CD4-positive, alpha-beta T cell (primary cell): Measurements from ENCODE around the gene DLGAP4. TPM values are rescaled to one million over a fixed set of nuclear protein-coding genes. Genes with fewer than 3 reads are reported as not detected.

Source experiments
- ATAC-seq: fragments of 200-7000 bp; cut with Tn5 transposase; one replicate; pipeline ENCODE4 v1.10.0; 2022; ENCODE audit warnings: mild to moderate bottlenecking; ENCODE audit not compliant: poor library complexity
- CTCF ChIA-PET: fragments of 350-600 bp; sonication (Branson Sonifier 250); formaldehyde crosslinking; loops from one replicate; lab custom pipeline; 2021; ENCODE audit warnings: antibody characterized with exemption, inconsistent platforms; lab: Charles Lee
- POLR2A ChIA-PET: fragments of 350-600 bp; sonication (Branson Sonifier 250); formaldehyde crosslinking; loops from one replicate; lab custom pipeline; 2021; ENCODE audit warnings: antibody characterized with exemption, inconsistent platforms; lab: Charles Lee
- DNase-seq, 14 experiments: peaks; one replicate each; pipeline ENCODE4 v3.0.0-alpha.2; 2013 to 2020; ENCODE audit warnings: mixed read lengths in 2 of 14
- H3K27ac ChIP-seq, 2 donors: one replicate each; pipeline versions ENCODE4 v1.5.1 to v1.7.0; 2013; ENCODE audit warnings: low read length in 2 of 2, low read depth in 1 of 2, mild to moderate bottlenecking in 1 of 2
- H3K27me3 ChIP-seq, 2 experiments: 1 replicate in 1 of 2; 2 replicates in 1 of 2; pipeline versions ENCODE4 v1.6.1 to v1.7.0; 2013; ENCODE audit warnings: low read length in 2 of 2, control low read depth in 1 of 2, mild to moderate bottlenecking in 1 of 2, moderate library complexity in 1 of 2; ENCODE audit not compliant: insufficient read depth in 2 of 2, control insufficient read depth in 1 of 2
- H3K36me3 ChIP-seq: one replicate; pipeline ENCODE4 v1.6.1; 2013; ENCODE audit warnings: low read length, control low read depth; ENCODE audit not compliant: insufficient read depth
- H3K4me1 ChIP-seq: one replicate; pipeline ENCODE4 v1.6.1; 2013; ENCODE audit warnings: low read length, control low read depth; ENCODE audit not compliant: insufficient read depth
- H3K4me3 ChIP-seq: one replicate; pipeline ENCODE4 v1.5.1; 2013; ENCODE audit warnings: mild to moderate bottlenecking, low read length, moderate library complexity
- H3K9me3 ChIP-seq, 2 experiments: 1 replicate in 1 of 2; 2 replicates in 1 of 2; pipeline versions ENCODE4 v1.6.1 to v1.7.0; 2013; ENCODE audit warnings: low read length in 2 of 2, mild to moderate bottlenecking in 2 of 2, control low read depth in 1 of 2, moderate library complexity in 1 of 2; ENCODE audit not compliant: control insufficient read depth in 1 of 2, insufficient read depth in 1 of 2
- H3K27ac Mint-ChIP-seq: one replicate; pipeline ENCODE4 v1.8.0; 2020; ENCODE audit warnings: mixed read lengths
- H3K27me3 Mint-ChIP-seq: one replicate; pipeline ENCODE4 v1.8.0; 2021; ENCODE audit warnings: mixed read lengths
- H3K36me3 Mint-ChIP-seq: one replicate; pipeline ENCODE4 v1.8.0; 2021; ENCODE audit warnings: low read depth, mixed read lengths
- H3K4me1 Mint-ChIP-seq: one replicate; pipeline ENCODE4 v1.8.0; 2021; ENCODE audit warnings: low read depth, mixed read lengths
- H3K4me3 Mint-ChIP-seq: one replicate; pipeline ENCODE4 v1.8.0; 2020; ENCODE audit warnings: mild to moderate bottlenecking, mixed read lengths
- H3K9me3 Mint-ChIP-seq: one replicate; pipeline ENCODE4 v1.8.0; 2020; ENCODE audit warnings: mixed read lengths
- CTCF ChIP-seq: fragments of 200-600 bp; IDR thresholded peaks from one replicate; pipeline ENCODE4 v1.8.0; 2022; ENCODE audit warnings: antibody characterized with exemption, mild to moderate bottlenecking
- intact Hi-C, 2 experiments: fragments of 100-400 bp; cut with DNase I in 1 of 2; cut with micrococcal nuclease in 1 of 2; formaldehyde crosslinking; loops; one replicate each; pipeline versions ENCODE4 v1.15.1 to v1.9.0; 2023 to 2025; cut with DNase I, micrococcal nuclease
- total RNA-seq, 174 experiments: library from RNA in 2 of 174; stranded (reverse) in 2 of 174; gene quantifications; one replicate each; pipeline ENCODE4 v1.2.3 and lab custom pipeline; 2021 to 2026

Gene DLGAP4
- total RNA-seq, 2 experiments from 2014 or later: 16.0 to 16.1 TPM

- intact Hi-C loops: no loop called here
- no peaks in the 10 kb centered on the region for H3K36me3 ChIP-seq
- Mint-ChIP-seq H3K36me3 (no peaks in the 10 kb centered on the region), H3K4me1 (no peaks in the 10 kb centered on the region), H3K27me3 (peaks cover 84% of the 10 kb centered on the region), H3K9me3 (no peaks in the 10 kb centered on the region), H3K4me3 (no peak overlapping the region), H3K27ac (no peak overlapping the region)
- CTCF ChIA-PET: no interaction called here
- H3K4me3 ChIP-seq: no peak overlapping the region
- ATAC-seq (no peak), DNase-seq (no peak)
- no peak overlapping the region for H3K27ac ChIP-seq
- peaks cover 0 to 3% of the 10 kb centered on the region in 2 experiments for H3K9me3 ChIP-seq
- H3K27me3 ChIP-seq: peaks cover 34 to 42% of the 10 kb centered on the region in 2 experiments
- no peak for TF ChIP-seq CTCF
- no peaks in the 10 kb centered on the region for H3K4me1 ChIP-seq
- POLR2A ChIA-PET: no interaction called here
Measured at GRCh38 chr20:36299459-36299858, 6.7 kb upstream of the DLGAP4 start.

- Histone ChIP-seq H3K36me3 (no peaks in the 10 kb centered on the region), H3K4me3 (no peak overlapping the region), H3K27me3 (peaks cover 49 to 55% of the 10 kb centered on the region in 2 experiments), H3K9me3 (peaks cover 0 to 4% of the 10 kb centered on the region in 2 experiments), H3K27ac (no peak overlapping the region), H3K4me1 (peaks cover 6% of the 10 kb centered on the region)
- Mint-ChIP-seq H3K27me3 (peaks cover 84% of the 10 kb centered on the region), H3K9me3 (no peaks in the 10 kb centered on the region), H3K36me3 (no peaks in the 10 kb centered on the region), H3K27ac (no peak overlapping the region), H3K4me3 (no peak overlapping the region), H3K4me1 (peaks cover 8% of the 10 kb centered on the region)
- TF ChIP-seq CTCF: no peak
- ATAC-seq: no peak
- ChIA-PET CTCF (interaction anchor here (1.5 kb wide), 1 partner anchor 12 kb away, joined by 4 read pairs; no protein-coding TSS in a partner anchor), POLR2A (no interaction called here)
- no peak for DNase-seq
- intact Hi-C loops: no loop called here
Measured at GRCh38 chr20:36301359-36302119, 4.6 kb upstream of the DLGAP4 start.

GRCh38 chr20:36303020-36303595, 3.0 kb upstream of the DLGAP4 start:
- POLR2A ChIA-PET: no interaction called here

More at GRCh38 chr20:36303020-36303595, 3.0 kb upstream of the DLGAP4 start:
- Histone ChIP-seq H3K9me3 (peaks cover 0 to 19% of the 10 kb centered on the region in 2 experiments), H3K27ac (no peak overlapping the region), H3K36me3 (no peaks in the 10 kb centered on the region), H3K4me1 (peaks cover 17% of the 10 kb centered on the region), H3K27me3 (peaks cover 58% of the 10 kb centered on the region in 2 experiments), H3K4me3 (no peak overlapping the region)
- Mint-ChIP-seq H3K27ac (no peak overlapping the region), H3K9me3 (no peaks in the 10 kb centered on the region), H3K4me1 (peaks cover 8% of the 10 kb centered on the region), H3K36me3 (no peaks in the 10 kb centered on the region), H3K4me3 (no peak overlapping the region), H3K27me3 (peaks cover 77% of the 10 kb centered on the region)
- TF ChIP-seq CTCF: no peak
- CTCF ChIA-PET: interaction anchor here (1.5 kb wide), 1 partner anchor 13 kb away, joined by 4 read pairs; no protein-coding TSS in a partner anchor
- no peak for DNase-seq
- ATAC-seq: no peak
- intact Hi-C loops: no loop called here
